CD8-positive, alpha-beta memory T cell (primary cell): ENCODE measurements around the gene NXN. TPM values are rescaled to one million over a fixed set of nuclear protein-coding genes. Genes with fewer than 3 reads are reported as not detected.

ENCODE experiments used
- CTCF ChIA-PET: fragments of 350-600 bp; sonication (Branson Sonifier 250); formaldehyde crosslinking; loops from one replicate; lab custom pipeline; 2021; ENCODE audit warnings: antibody characterized with exemption; lab: Charles Lee
- POLR2A ChIA-PET: fragments of 350-600 bp; sonication (Branson Sonifier 250); formaldehyde crosslinking; loops from one replicate; lab custom pipeline; 2021; ENCODE audit warnings: antibody characterized with exemption; lab: Charles Lee
- DNase-seq, 5 donors: peaks; one replicate each; pipeline versions ENCODE4 v3.0.0 to v3.0.0-alpha.2; 2020 to 2022; ENCODE audit warnings: mixed read lengths in 1 of 5
- H3K27ac ChIP-seq: one replicate; pipeline ENCODE4 v1.7.0; 2013; ENCODE audit warnings: low read depth, mild to moderate bottlenecking, low read length, moderate library complexity
- H3K27me3 ChIP-seq: 2 replicates; pipeline ENCODE4 v1.7.0; 2013; ENCODE audit warnings: low read length, mild to moderate bottlenecking; ENCODE audit not compliant: insufficient read depth, poor library complexity, severe bottlenecking
- H3K36me3 ChIP-seq: 2 replicates; pipeline ENCODE4 v1.7.0; 2013; ENCODE audit warnings: mild to moderate bottlenecking, low read length, moderate library complexity; ENCODE audit not compliant: insufficient read depth
- H3K4me1 ChIP-seq: 2 replicates; pipeline ENCODE4 v1.7.0; 2013; ENCODE audit warnings: mild to moderate bottlenecking, low read length, moderate library complexity; ENCODE audit not compliant: insufficient read depth
- H3K4me3 ChIP-seq: 2 replicates; pipeline ENCODE4 v1.7.0; 2013; ENCODE audit warnings: mild to moderate bottlenecking, low read length
- H3K9me3 ChIP-seq: 2 replicates; pipeline ENCODE4 v1.7.0; 2013; ENCODE audit warnings: mild to moderate bottlenecking, low read length
- H3K27ac Mint-ChIP-seq, 8 donors: one replicate each; pipeline ENCODE4 v1.8.0; 2020 to 2021; ENCODE audit warnings: mixed read lengths in 8 of 8, mild to moderate bottlenecking in 6 of 8, inconsistent platforms in 3 of 8, moderate library complexity in 3 of 8
- H3K27me3 Mint-ChIP-seq, 2 donors: one replicate each; pipeline ENCODE4 v1.8.0; 2020 to 2021; ENCODE audit warnings: mixed read lengths in 2 of 2, mild to moderate bottlenecking in 1 of 2, moderate library complexity in 1 of 2
- H3K36me3 Mint-ChIP-seq, 3 donors: one replicate each; pipeline ENCODE4 v1.8.0; 2020 to 2021; ENCODE audit warnings: mixed read lengths in 3 of 3, inconsistent platforms in 1 of 3, mild to moderate bottlenecking in 1 of 3
- H3K4me1 Mint-ChIP-seq, 3 donors: one replicate each; pipeline ENCODE4 v1.8.0; 2020 to 2021; ENCODE audit warnings: mixed read lengths in 3 of 3, inconsistent platforms in 1 of 3, mild to moderate bottlenecking in 1 of 3
- H3K4me3 Mint-ChIP-seq, 7 donors: one replicate each; pipeline ENCODE4 v1.8.0; 2020 to 2021; ENCODE audit warnings: mixed read lengths in 7 of 7, mild to moderate bottlenecking in 6 of 7, moderate library complexity in 4 of 7, inconsistent platforms in 2 of 7
- H3K9me3 Mint-ChIP-seq, 5 donors: one replicate each; pipeline ENCODE4 v1.8.0; 2020 to 2022; ENCODE audit warnings: mixed read lengths in 5 of 5, mild to moderate bottlenecking in 3 of 5, moderate library complexity in 2 of 5, inconsistent platforms in 1 of 5
- polyA plus RNA-seq: library from polyadenylated mRNA; unstranded; fragments of 300-500 nt; fragmentation: Illumina TruSeq; gene quantifications from one replicate; pipeline ENCODE4 v1.2.3, GENCODE V29; 2021
- total RNA-seq, 2 experiments: library from RNA; stranded (reverse); gene quantifications; one replicate each; pipeline ENCODE4 v1.2.3, GENCODE V29; 2021

Gene NXN
- total and polyA plus RNA-seq, 3 experiments from 2014 or later: 0.08 to 0.42 (median 0.31) TPM

DNA sequence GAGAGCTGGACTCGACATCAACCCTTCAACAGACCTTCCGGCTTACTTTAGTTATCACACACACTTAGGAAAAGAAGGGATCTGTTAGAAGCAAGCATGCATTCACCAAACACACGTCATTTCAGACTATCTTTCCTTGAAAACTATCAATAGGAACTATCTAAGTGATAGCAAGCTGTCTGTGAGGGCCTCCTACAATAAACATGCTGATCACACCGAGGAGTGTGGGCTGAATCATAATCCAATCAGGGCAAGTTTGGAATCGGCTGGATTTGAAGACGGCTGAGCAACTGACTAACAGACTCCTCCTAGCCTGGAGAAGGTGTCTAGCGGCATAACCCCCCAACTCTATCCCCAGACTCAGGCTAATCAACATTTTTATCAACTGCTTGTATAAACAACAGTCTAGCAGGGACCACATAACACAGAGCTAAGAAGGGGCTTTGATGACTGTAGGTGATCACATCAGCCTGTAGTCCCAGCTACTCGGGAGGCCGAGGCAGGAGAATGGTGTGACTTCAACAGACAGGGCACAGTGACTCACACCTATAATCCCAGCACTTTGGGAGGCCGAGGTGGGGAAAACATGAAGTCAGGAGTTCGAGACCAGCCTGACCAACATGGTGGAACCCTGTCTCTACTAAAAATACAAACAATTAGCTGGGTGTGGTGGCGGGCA lies 14.1 kb downstream of the NXN start:
- H3K9me3 Mint-ChIP-seq: no peaks in the 10 kb centered on the region
- H3K4me1 ChIP-seq: no peaks in the 10 kb centered on the region
- H3K4me1 Mint-ChIP-seq: peaks cover 0 to 3% (median 0%) of the 10 kb centered on the region in 3 donors
- H3K9me3 ChIP-seq: no peaks in the 10 kb centered on the region
- ChIA-PET POLR2A (no interaction called here), CTCF (interaction anchor here (1.1 kb wide), 1 partner anchor 31 kb away, joined by 3 read pairs; no protein-coding TSS in a partner anchor)
- no peaks in the 10 kb centered on the region for H3K36me3 ChIP-seq
- no peak overlapping the region for H3K4me3 Mint-ChIP-seq
- H3K27me3 ChIP-seq: peaks cover 5% of the 10 kb centered on the region
- no peak for DNase-seq
- no peaks in the 10 kb centered on the region for H3K36me3 Mint-ChIP-seq
- no peak overlapping the region for H3K4me3 ChIP-seq
- peaks cover 22 to 62% of the 10 kb centered on the region in 2 donors for H3K27me3 Mint-ChIP-seq
- no peak overlapping the region for H3K27ac Mint-ChIP-seq
- no peak overlapping the region for H3K27ac ChIP-seq

GRCh38 chr17:964876-965275 lies 14.7 kb downstream of the NXN start:
- Mint-ChIP-seq H3K4me1 (peaks cover 0 to 3% (median 0%) of the 10 kb centered on the region in 3 donors), H3K9me3 (no peaks in the 10 kb centered on the region), H3K27me3 (peaks cover 21 to 60% of the 10 kb centered on the region in 2 donors), H3K36me3 (no peaks in the 10 kb centered on the region), H3K27ac (no peak overlapping the region), H3K4me3 (no peak overlapping the region)
- H3K36me3 ChIP-seq: no peaks in the 10 kb centered on the region
- peaks cover 3% of the 10 kb centered on the region for H3K27me3 ChIP-seq
- no peaks in the 10 kb centered on the region for H3K9me3 ChIP-seq
- no peaks in the 10 kb centered on the region for H3K4me1 ChIP-seq
- CTCF ChIA-PET: no interaction called here
- H3K27ac ChIP-seq: no peak overlapping the region
- DNase-seq: no peak
- no peak overlapping the region for H3K4me3 ChIP-seq
- POLR2A ChIA-PET: no interaction called here

GRCh38 chr17:962670-963069 lies 16.9 kb downstream of the NXN start:
- Mint-ChIP-seq H3K4me1 (no peaks in the 10 kb centered on the region), H3K27me3 (peaks cover 19 to 49% of the 10 kb centered on the region in 2 donors), H3K9me3 (no peaks in the 10 kb centered on the region), H3K4me3 (no peak overlapping the region), H3K27ac (no peak overlapping the region), H3K36me3 (no peaks in the 10 kb centered on the region)
- Histone ChIP-seq H3K9me3 (no peaks in the 10 kb centered on the region), H3K27me3 (no peaks in the 10 kb centered on the region), H3K4me3 (no peak overlapping the region), H3K27ac (no peak overlapping the region), H3K4me1 (no peaks in the 10 kb centered on the region), H3K36me3 (no peaks in the 10 kb centered on the region)
- DNase-seq: no peak
- POLR2A ChIA-PET: no interaction called here
- CTCF ChIA-PET: interaction anchor here (0.6 kb wide), 1 partner anchor 17 kb away, joined by 3 read pairs; no protein-coding TSS in a partner anchor

- Mint-ChIP-seq H3K4me1 (no peaks in the 10 kb centered on the region), H3K4me3 (no peak overlapping the region), H3K27ac (no peak overlapping the region), H3K36me3 (no peaks in the 10 kb centered on the region), H3K9me3 (no peaks in the 10 kb centered on the region), H3K27me3 (peaks cover 17 to 48% of the 10 kb centered on the region in 2 donors)
- H3K27ac ChIP-seq: no peak overlapping the region
- no peaks in the 10 kb centered on the region for H3K4me1 ChIP-seq
- POLR2A ChIA-PET: no interaction called here
- DNase-seq: no peak
- no peak overlapping the region for H3K4me3 ChIP-seq
- no peaks in the 10 kb centered on the region for H3K27me3 ChIP-seq
- CTCF ChIA-PET: interaction anchor here (0.6 kb wide), 1 partner anchor 16 kb away, joined by 3 read pairs; no protein-coding TSS in a partner anchor
- no peaks in the 10 kb centered on the region for H3K9me3 ChIP-seq
- H3K36me3 ChIP-seq: no peaks in the 10 kb centered on the region
Measured at GRCh38 chr17:962166-962565, 17.4 kb downstream of the NXN start.

DNA sequence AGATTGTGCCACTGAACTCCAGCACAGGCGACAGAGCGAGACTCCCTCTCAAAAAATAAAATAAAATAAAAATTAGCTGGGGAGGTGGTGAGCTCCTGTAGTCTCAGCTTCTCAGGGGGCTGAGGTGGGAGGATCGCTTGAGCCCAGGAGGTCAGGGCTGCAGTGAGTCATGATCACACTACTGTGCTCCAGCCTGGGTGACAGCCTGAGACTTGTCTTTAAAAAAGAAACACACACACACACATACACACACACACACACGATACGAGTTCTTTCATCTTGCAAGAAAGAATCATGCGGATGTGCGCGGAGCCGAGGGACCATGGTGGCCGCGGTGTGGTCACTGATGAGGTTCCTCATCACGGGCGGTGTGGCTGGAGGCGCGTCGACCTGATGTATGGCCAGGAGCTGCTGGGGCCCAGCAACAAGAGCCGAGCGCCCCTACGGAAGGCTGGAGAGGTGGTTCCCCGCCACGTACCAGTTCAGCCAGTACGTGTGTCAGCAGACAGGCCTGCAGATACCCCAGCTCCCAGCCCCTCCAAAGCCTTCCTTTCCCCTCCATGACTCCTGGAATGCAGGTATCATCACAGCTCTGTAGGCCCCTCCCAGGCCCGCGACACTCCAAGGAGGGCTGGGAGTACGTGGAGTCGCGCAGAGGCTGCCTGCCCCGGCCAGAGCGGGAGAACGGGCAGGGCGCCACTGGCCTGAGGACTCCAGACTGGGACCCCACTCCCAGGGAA lies 20.7 kb downstream of the NXN start:
- H3K27me3 ChIP-seq: no peaks in the 10 kb centered on the region
- no peak overlapping the region for H3K27ac Mint-ChIP-seq
- H3K27me3 Mint-ChIP-seq: peaks cover 10 to 40% of the 10 kb centered on the region in 2 donors
- H3K4me1 Mint-ChIP-seq: no peaks in the 10 kb centered on the region
- H3K9me3 Mint-ChIP-seq: no peaks in the 10 kb centered on the region
- no peaks in the 10 kb centered on the region for H3K4me1 ChIP-seq
- no peak overlapping the region for H3K27ac ChIP-seq
- no peak for DNase-seq
- no peaks in the 10 kb centered on the region for H3K9me3 ChIP-seq
- H3K36me3 ChIP-seq: no peaks in the 10 kb centered on the region
- ChIA-PET POLR2A (no interaction called here), CTCF (no interaction called here)
- no peak overlapping the region for H3K4me3 ChIP-seq
- H3K36me3 Mint-ChIP-seq: no peaks in the 10 kb centered on the region
- no peak overlapping the region for H3K4me3 Mint-ChIP-seq

GRCh38 chr17:957856-958421 lies 21.6 kb downstream of the NXN start:
- no peaks in the 10 kb centered on the region for H3K27me3 ChIP-seq
- H3K4me3 ChIP-seq: no peak overlapping the region
- no peaks in the 10 kb centered on the region for H3K36me3 Mint-ChIP-seq
- no peaks in the 10 kb centered on the region for H3K9me3 ChIP-seq
- H3K27ac ChIP-seq: no peak overlapping the region
- no peak for DNase-seq
- no peak overlapping the region for H3K4me3 Mint-ChIP-seq
- peaks cover 8 to 40% of the 10 kb centered on the region in 2 donors for H3K27me3 Mint-ChIP-seq
- H3K27ac Mint-ChIP-seq: peak overlapping the region in 2 of 8 donors; percentile 11 to 62
- no peaks in the 10 kb centered on the region for H3K36me3 ChIP-seq
- no peaks in the 10 kb centered on the region for H3K4me1 Mint-ChIP-seq
- H3K9me3 Mint-ChIP-seq: no peaks in the 10 kb centered on the region
- no peaks in the 10 kb centered on the region for H3K4me1 ChIP-seq
- CTCF ChIA-PET: no interaction called here
- POLR2A ChIA-PET: no interaction called here

- Histone ChIP-seq H3K9me3 (no peaks in the 10 kb centered on the region), H3K27me3 (peaks cover 1% of the 10 kb centered on the region), H3K36me3 (no peaks in the 10 kb centered on the region), H3K4me3 (no peak overlapping the region), H3K4me1 (no peaks in the 10 kb centered on the region), H3K27ac (no peak overlapping the region)
- Mint-ChIP-seq H3K4me3 (no peak overlapping the region), H3K27ac (no peak overlapping the region), H3K9me3 (no peaks in the 10 kb centered on the region), H3K36me3 (no peaks in the 10 kb centered on the region), H3K27me3 (peaks cover 7 to 36% of the 10 kb centered on the region in 2 donors), H3K4me1 (peaks cover 0 to 1% (median 0%) of the 10 kb centered on the region in 3 donors)
- DNase-seq: no peak
- POLR2A ChIA-PET: no interaction called here
- CTCF ChIA-PET: no interaction called here
Measured at GRCh38 chr17:956905-957304, 22.7 kb downstream of the NXN start.
